Astrocyte (in vitro differentiated cells and primary cell): ENCODE results near the gene PHKA2.

Experiments used
- CTCF ChIP-seq: IDR thresholded peaks from 2 replicates; pipeline ENCODE4 v1.5.1; 2011; ENCODE audit warnings: low read depth, mild to moderate bottlenecking, inconsistent platforms, low read length, moderate library complexity; ENCODE audit not compliant: insufficient read depth
- EZH2 ChIP-seq: IDR thresholded peaks from 2 replicates; pipeline ENCODE4 v1.6.1; 2012; ENCODE audit warnings: mild to moderate bottlenecking, low read length, inconsistent platforms; ENCODE audit not compliant: insufficient read depth

- no peak for TF ChIP-seq CTCF
- TF ChIP-seq EZH2, result no peak
Observed at GRCh38 chrX:18883961-18884765, 99.8 kb downstream of the PHKA2 start.
